K562 (cell line): Measurements from ENCODE around the gene IMP4. TPM values are rescaled to one million over a fixed set of nuclear protein-coding genes. Genes with fewer than 3 reads are reported as not detected.

Source experiments
- ATAC-seq: fragments of 200-7000 bp; cut with Tn5 transposase; 3 replicates; pipeline ENCODE4 v1.9.1; 2020; ENCODE audit warnings: moderate library complexity
- BruUV-seq: library from RNA; stranded (reverse); fragments of 400-500 nt; replicated peaks from 2 replicates; lab custom pipeline; 2021; lab: Mats Ljungman, UMichigan
- CTCF ChIA-PET: fragments of 300-600 bp; formaldehyde crosslinking; extraction: SDS; loops from one replicate; lab custom pipeline; 2021; ENCODE audit warnings: low intra/inter-chr PET ratio; lab: Yijun Ruan, JAX
- POLR2A ChIA-PET: fragments of 300-600, 350-650 bp; sonication (Branson Sonifier 250); formaldehyde crosslinking; extraction: SDS; loops from one replicate; lab custom pipeline; 2021; ENCODE audit warnings: antibody characterized with exemption, inconsistent platforms; lab: Yijun Ruan, JAX
- DNase-seq, 4 experiments: peaks; one replicate each; pipeline versions ENCODE4 v3.0.0 to v3.0.0-alpha.2; 2011 to 2018; ENCODE audit warnings: low spot score in 3 of 4, mixed read lengths in 3 of 4; ENCODE audit errors: extremely low read depth in 1 of 4
- FAIRE-seq: peaks from 2 replicates; lab custom pipeline; 2011; peaks lifted over from hg19 to GRCh38; lab: Jason Lieb, UNC
- H2AFZ ChIP-seq: 2 replicates; pipeline ENCODE4 v1.6.0; 2011; ENCODE audit warnings: low read depth, low read length, control low read depth, inconsistent platforms
- H3K27ac ChIP-seq: fragments of 200-600 bp; 3 replicates; pipeline ENCODE4 v1.8.0; 2011; ENCODE audit warnings: low read depth, mild to moderate bottlenecking, control low read depth, inconsistent platforms, low read length, moderate library complexity, mixed read lengths; ENCODE audit errors: extremely low read depth
- H3K27me3 ChIP-seq, 2 experiments: fragments of 300-600 bp in 1 of 2; 2 replicates in 1 of 2; 3 replicates in 1 of 2; pipeline versions ENCODE4 v1.6.0 to v1.8.0; 2011; ENCODE audit warnings: inconsistent platforms in 2 of 2, low read length in 2 of 2, mild to moderate bottlenecking in 1 of 2, mixed read lengths in 1 of 2, moderate library complexity in 1 of 2; ENCODE audit not compliant: control insufficient read depth in 2 of 2, insufficient read depth in 2 of 2
- H3K36me3 ChIP-seq: fragments of 300-600 bp; 3 replicates; pipeline ENCODE4 v1.8.0; 2011; ENCODE audit warnings: mild to moderate bottlenecking, low read length, inconsistent platforms; ENCODE audit not compliant: control insufficient read depth, insufficient read depth
- H3K4me1 ChIP-seq, 2 experiments: fragments of 200-600 bp in 1 of 2; replicated peaks in 1 of 2; 2 replicates in 1 of 2; 3 replicates in 1 of 2; pipeline versions ENCODE4 v1.5.1 to v1.8.0; 2011; ENCODE audit warnings: inconsistent platforms in 2 of 2, low read length in 2 of 2, mild to moderate bottlenecking in 1 of 2, mixed read lengths in 1 of 2, moderate library complexity in 1 of 2; ENCODE audit not compliant: control insufficient read depth in 2 of 2, insufficient read depth in 2 of 2
- H3K4me2 ChIP-seq: 2 replicates; pipeline ENCODE4 v1.6.1; 2011; ENCODE audit warnings: low read length, control low read depth, inconsistent platforms, mixed read lengths; ENCODE audit not compliant: insufficient read depth
- H3K4me3 ChIP-seq: fragments of 200-600 bp; sonication (generic), shearing (Covaris generic); 2 replicates; pipeline ENCODE4 v1.5.1; 2016; ENCODE audit warnings: control low read depth, inconsistent platforms
- H3K79me2 ChIP-seq: fragments of 200-600 bp; 3 replicates; pipeline ENCODE4 v1.8.0; 2011; ENCODE audit warnings: low read length, inconsistent platforms; ENCODE audit not compliant: control insufficient read depth, insufficient read depth
- H3K9ac ChIP-seq, 2 experiments: 2 replicates each; pipeline versions ENCODE4 v1.6.0 to v1.6.1; 2011; ENCODE audit warnings: low read depth in 2 of 2, low read length in 2 of 2, control low read depth in 1 of 2, inconsistent platforms in 1 of 2, mild to moderate bottlenecking in 1 of 2, mixed read lengths in 1 of 2; ENCODE audit not compliant: insufficient read depth in 1 of 2
- H3K9me1 ChIP-seq: one replicate; pipeline ENCODE4 v1.6.0; 2011; ENCODE audit warnings: inconsistent platforms, mild to moderate bottlenecking, low read length, moderate library complexity; ENCODE audit not compliant: control insufficient read depth, insufficient read depth
- H3K9me3 ChIP-seq: replicated peaks from 2 replicates; pipeline ENCODE4 v1.5.1; 2011; ENCODE audit warnings: low read depth, low read length, inconsistent platforms; ENCODE audit not compliant: control insufficient read depth, insufficient read depth
- H4K20me1 ChIP-seq: replicated peaks from 2 replicates; pipeline ENCODE4 v1.6.1; 2011; ENCODE audit warnings: low read length, inconsistent platforms, mixed read lengths; ENCODE audit not compliant: control insufficient read depth, insufficient read depth
- CHD1 ChIP-seq: fragments of 200-600 bp; sonication (generic); IDR thresholded peaks from one replicate; pipeline ENCODE4 v1.6.1; 2012; ENCODE audit warnings: mild to moderate bottlenecking, moderate library complexity, low read length, inconsistent platforms
- DIDO1 ChIP-seq: fragments of 450-650 bp; IDR thresholded peaks from 2 replicates; pipeline ENCODE4 v1.6.1; 2016; ENCODE audit warnings: low read depth, missing biosample characterization, missing genetic modification characterization
- ETV6 ChIP-seq, 3 experiments: fragments of 150-350 bp in 1 of 3; sonication (generic) in 1 of 3; formaldehyde crosslinking in 1 of 3; IDR thresholded peaks; 2 replicates each; pipeline versions ENCODE4 v1.6.1 to v1.8.0; 2014 to 2022; ENCODE audit warnings: borderline replicate concordance in 2 of 3, low read depth in 2 of 3, antibody characterized with exemption in 1 of 3, low read length in 1 of 3, mild to moderate bottlenecking in 1 of 3, missing genetic modification reagents in 1 of 3
- GABPB2 ChIP-seq: fragments of 250-450 bp; sonication (Bioruptor Pico); conservative IDR thresholded peaks from 2 replicates; pipeline ENCODE4 v1.5.1; 2021; ENCODE audit warnings: mild to moderate bottlenecking
- GTF2F1 ChIP-seq: IDR thresholded peaks from 2 replicates; pipeline ENCODE4 v1.6.1; 2011; ENCODE audit warnings: low read depth, low read length, improper control_type of control experiment
- KDM1A ChIP-seq, 2 experiments: fragments of 450-650 bp; IDR thresholded peaks; 2 replicates each; pipeline ENCODE4 v1.6.1; 2016; ENCODE audit warnings: mild to moderate bottlenecking in 2 of 2
- L3MBTL2 ChIP-seq: fragments of 450-650 bp; IDR thresholded peaks from 2 replicates; pipeline ENCODE4 v1.6.1; 2016; ENCODE audit warnings: mild to moderate bottlenecking, moderate library complexity
- MEF2A ChIP-seq: IDR thresholded peaks from 2 replicates; pipeline ENCODE4 v1.6.1; 2011; ENCODE audit warnings: low read depth, mild to moderate bottlenecking, low read length, moderate library complexity; ENCODE audit not compliant: control insufficient read depth
- MTA2 ChIP-seq: fragments of 450-650 bp; IDR thresholded peaks from 2 replicates; pipeline ENCODE4 v1.6.1; 2016; ENCODE audit warnings: low read depth
- PURB ChIP-seq: sonication (generic); formaldehyde crosslinking; IDR thresholded peaks from 2 replicates; pipeline ENCODE4 v1.9.0; 2021; ENCODE audit warnings: low read depth, mild to moderate bottlenecking, missing genetic modification reagents
- SMAD1 ChIP-seq: fragments of 150-350 bp; IDR thresholded peaks from 2 replicates; pipeline ENCODE4 v1.6.1; 2014; ENCODE audit warnings: low read length, low read depth; ENCODE audit not compliant: partially characterized antibody
- ZNF174 ChIP-seq: fragments of 250-450 bp; sonication (Bioruptor Pico); IDR thresholded peaks from 2 replicates; pipeline ENCODE4 v1.4.0; 2020; ENCODE audit warnings: mild to moderate bottlenecking
- ZNF175 ChIP-seq: fragments of 200-800 bp; sonication (Bioruptor generic); IDR thresholded peaks from 2 replicates; pipeline ENCODE4 v1.6.1; 2016; ENCODE audit warnings: low read depth, mild to moderate bottlenecking, missing genetic modification characterization, missing compliant biosample characterization
- WGBS: fragments of 100-300 bp; shearing (Covaris generic); methylation state at CpG from one replicate; pipeline ENCODE4 v1.1.6; 2016; ENCODE audit warnings: low coverage, mixed read lengths; ENCODE audit not compliant: insufficient coverage; ENCODE audit errors: missing lambda C conversion rate; 5-methylcytosine and 5-hydroxymethylcytosine counted together
- in situ Hi-C: fragments of 300-500 bp; cut with MboI; formaldehyde crosslinking; loops from 4 replicates; pipeline ENCODE4 v1.15.0; 2018; ENCODE audit warnings: inconsistent platforms, mixed read lengths
- intact Hi-C: fragments of 100-400 bp; cut with micrococcal nuclease; formaldehyde crosslinking; loops from 2 replicates; pipeline ENCODE4 v1.14.2; 2022
- polyA plus RNA-seq, 8 experiments: library from polyadenylated mRNA; depleted of rRNA in 4 of 8; stranded (reverse) in 5 of 8; unstranded in 3 of 8; fragments of >200 nt; fragmentation: Nextera tagmentation in 2 of 8; fragmentation: Illumina TruSeq in 1 of 8; extraction: Ambion mirVana in 2 of 8; extraction: Trizol in 1 of 8; gene quantifications; 2 replicates each; pipeline versions ENCODE4 v1.2.1 to v1.2.3, GENCODE V29; 2011 to 2014; ENCODE audit warnings: inconsistent platforms in 1 of 8, missing spikeins in 1 of 8
- total RNA-seq, 7 experiments: library from RNA; depleted of rRNA in 6 of 7; stranded (reverse); fragments of >200 nt in 6 of 7; fragmentation: Illumina TruSeq in 2 of 7; extraction: Trizol in 2 of 7; gene quantifications; 2 replicates each; pipeline versions ENCODE4 v1.2.1 to v1.2.3, GENCODE V29; 2011 to 2021; ENCODE audit warnings: low replicate concordance in 1 of 7
- TF ChIP-seq, protein P1 (sequence below), 2 experiments: fragments of 450-650 bp; conservative IDR thresholded peaks; 2 replicates each; pipeline ENCODE4 v1.6.1; 2017; ENCODE audit warnings: mild to moderate bottlenecking in 2 of 2, moderate library complexity in 2 of 2

Gene IMP4
- total and polyA plus RNA-seq, 9 of the 15 experiments (the other 6 are each of a cell fraction or from before 2014, with no cell fraction given) = 35.4 to 209 (median 100.0) TPM

DNA sequence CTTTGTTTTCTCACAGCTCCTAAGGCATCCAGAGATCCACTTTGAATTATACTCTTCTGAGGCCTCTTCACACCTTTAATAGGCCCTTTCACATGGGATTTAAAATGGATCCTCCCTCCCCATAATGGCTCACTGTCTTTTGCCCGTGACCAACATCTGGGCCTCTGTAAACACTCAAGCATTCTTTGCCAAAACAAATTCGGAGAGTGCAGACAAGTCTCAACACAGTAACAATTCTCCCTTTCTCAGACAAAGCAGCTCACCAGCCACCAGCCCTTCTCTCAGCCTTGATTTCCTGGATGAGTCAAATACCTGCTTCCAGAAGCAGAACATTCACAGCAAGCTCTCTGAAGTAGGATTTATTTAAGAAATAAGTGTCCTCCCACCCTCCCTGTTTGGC lies 14.0 kb upstream of the IMP4 start:
- no TSS peak for BruUV-seq
- POLR2A ChIA-PET = no interaction called here
- FAIRE-seq = no peak
- intact Hi-C loops = no loop called here
- CTCF ChIA-PET = no interaction called here
- no peaks in the 10 kb centered on the region for H3K36me3 ChIP-seq
- no peak for TF ChIP-seq SMAD1
- TF ChIP-seq ZNF174 (CRISPR knock-in tag) = no peak
- no peak for TF ChIP-seq PURB (CRISPR knock-in tag)
- no peak for TF ChIP-seq GTF2F1
- TF ChIP-seq ETV6 (IDR thresholded peaks at IDR 0.05; ENCODE audit: borderline replicate concordance in 1 of 2, low read depth in 2 of 2, low read length in 1 of 2) = no peak
- TF ChIP-seq ETV6 (CRISPR knock-in tag; IDR thresholded peaks at IDR 0.05; ENCODE audit: borderline replicate concordance) = no peak
- no peak for TF ChIP-seq KDM1A (IDR thresholded peaks at IDR 0.05)
- TF ChIP-seq, protein P1, sequence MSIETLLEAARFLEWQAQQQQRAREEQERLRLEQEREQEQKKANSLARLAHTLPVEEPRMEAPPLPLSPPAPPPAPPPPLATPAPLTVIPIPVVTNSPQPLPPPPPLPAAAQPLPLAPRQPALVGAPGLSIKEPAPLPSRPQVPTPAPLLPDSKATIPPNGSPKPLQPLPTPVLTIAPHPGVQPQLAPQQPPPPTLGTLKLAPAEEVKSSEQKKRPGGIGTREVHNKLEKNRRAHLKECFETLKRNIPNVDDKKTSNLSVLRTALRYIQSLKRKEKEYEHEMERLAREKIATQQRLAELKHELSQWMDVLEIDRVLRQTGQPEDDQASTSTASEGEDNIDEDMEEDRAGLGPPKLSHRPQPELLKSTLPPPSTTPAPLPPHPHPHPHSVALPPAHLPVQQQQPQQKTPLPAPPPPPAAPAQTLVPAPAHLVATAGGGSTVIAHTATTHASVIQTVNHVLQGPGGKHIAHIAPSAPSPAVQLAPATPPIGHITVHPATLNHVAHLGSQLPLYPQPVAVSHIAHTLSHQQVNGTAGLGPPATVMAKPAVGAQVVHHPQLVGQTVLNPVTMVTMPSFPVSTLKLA (conservative IDR thresholded peaks at IDR 0.05) = no peak
- no peak for TF ChIP-seq CHD1
- TF ChIP-seq L3MBTL2 = no peak
- TF ChIP-seq ZNF175 (CRISPR knock-in tag) = no peak
- no peak for TF ChIP-seq MTA2
- TF ChIP-seq GABPB2 = no peak
- TF ChIP-seq MEF2A = no peak
- TF ChIP-seq DIDO1 (tag) = no peak
- TF ChIP-seq, all 486 proteins: peak for 0
- Histone ChIP-seq H2AFZ (peak overlapping the region; percentile 54), H3K4me2 (no peak overlapping the region), H3K4me3 (no peak overlapping the region), H3K27me3 (peaks cover 4 to 14% of the 10 kb centered on the region in 2 experiments; a peak in 4 of 5 replicates), H3K27ac (no peak overlapping the region), H3K9me1 (no peaks in the 10 kb centered on the region), H3K9me3 (no peaks in the 10 kb centered on the region), H3K9ac (no peak overlapping the region), H3K79me2 (no peaks in the 10 kb centered on the region), H3K4me1 (peaks cover 4 to 16% of the 10 kb centered on the region in 2 experiments; a peak in 4 of 5 replicates), H4K20me1 (no peaks in the 10 kb centered on the region)
- 11% methylated on average over 2 of the region's 2 CpGs for WGBS
- in situ Hi-C loops = loop anchor here (5.0 to 25.0 kb wide), 3 partner anchors 36 to 1184 kb away; no protein-coding TSS in a partner anchor
- ATAC-seq (no peak), DNase-seq (no peak)
